Astrocyte of the hippocampus (primary cell): ENCODE results near the gene AIG1.
A peak's percentile ranks its signal among the peaks of the same experiment; 100 is the strongest.

ENCODE experiments used
- DNase-seq: peaks from one replicate; pipeline ENCODE4 v3.0.0; 2011; ENCODE audit warnings: low read depth, low spot score

Gene AIG1

GRCh38 chr6:143093290-143093689 lies 32.6 kb downstream of the AIG1 start:
- no peak for DNase-seq

- no peak for DNase-seq
Observed at GRCh38 chr6:143096403-143096802, 35.7 kb downstream of the AIG1 start.

DNA sequence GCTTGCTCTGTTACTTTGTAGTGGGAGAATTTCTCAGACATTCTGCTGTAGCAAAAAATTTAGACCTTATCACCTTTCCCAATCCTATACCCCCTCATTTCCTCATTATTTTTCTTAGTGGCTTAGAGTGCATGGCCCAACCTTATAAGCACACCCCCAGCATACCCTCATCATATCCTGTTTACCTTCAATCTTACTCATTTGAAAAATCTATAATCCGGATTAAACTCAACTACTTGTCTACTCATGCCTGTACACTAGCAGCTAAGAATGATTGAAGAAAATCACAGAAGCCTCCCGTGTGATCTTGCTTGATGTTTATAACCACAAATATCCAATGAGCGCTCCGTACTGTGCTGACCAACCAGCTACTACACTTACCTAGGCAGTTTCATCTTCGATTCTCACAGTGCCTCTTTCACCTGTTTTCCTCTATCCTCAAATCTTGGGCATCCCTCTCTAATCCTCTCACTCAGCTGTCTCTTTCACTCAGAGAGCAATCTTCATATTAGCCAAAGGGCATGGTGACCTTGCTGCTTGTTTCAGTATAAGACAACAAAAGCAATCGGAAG lies 36.6 kb downstream of the AIG1 start:
- DNase-seq = no peak

GRCh38 chr6:143098054-143098671 lies 37.5 kb downstream of the AIG1 start:
- DNase-seq = no peak

DNA sequence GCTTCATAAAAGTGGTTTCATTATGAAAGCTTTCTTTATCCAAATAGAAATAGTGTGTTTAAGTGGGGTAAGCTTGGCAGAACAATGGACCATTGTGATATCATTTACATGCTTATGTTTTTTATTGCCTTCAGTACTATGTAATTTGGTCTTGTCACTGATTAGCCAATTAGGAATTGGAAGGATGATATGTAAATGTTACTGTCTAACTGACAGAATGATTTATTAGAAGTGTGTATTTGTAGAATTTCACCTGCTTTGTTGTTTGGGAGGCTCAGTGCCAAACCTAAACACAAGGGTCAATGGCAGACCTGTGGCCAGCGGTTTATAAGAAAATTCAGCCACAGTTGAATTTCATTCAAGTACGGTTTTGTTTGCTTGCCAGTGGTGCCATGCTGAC lies 39.0 kb downstream of the AIG1 start:
- DNase-seq = peak; percentile 46

GRCh38 chr6:143100429-143100828 lies 39.7 kb downstream of the AIG1 start:
- no peak for DNase-seq

DNA sequence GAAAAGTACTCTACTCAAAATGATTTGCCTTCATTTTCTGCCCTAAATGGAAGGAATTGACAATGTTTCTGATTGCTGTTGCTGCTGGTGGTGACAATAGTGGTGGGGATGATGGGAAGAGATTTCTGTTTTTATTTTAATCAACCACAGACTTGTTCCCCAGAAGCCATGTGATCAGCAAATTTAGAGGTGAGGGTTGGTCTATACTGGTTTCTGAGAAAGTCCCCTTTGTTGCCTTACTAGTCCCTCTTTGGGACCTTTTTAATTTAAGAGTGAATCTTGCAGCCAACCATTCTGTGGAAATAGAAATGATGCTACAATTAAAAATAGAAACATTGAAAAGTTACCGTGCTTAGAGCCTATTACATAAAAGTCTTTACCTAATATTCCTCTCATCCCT lies 43.2 kb downstream of the AIG1 start:
- no peak for DNase-seq

GRCh38 chr6:143107440-143107839 lies 46.8 kb downstream of the AIG1 start:
- no peak for DNase-seq

GRCh38 chr6:143107911-143108761 lies 47.4 kb downstream of the AIG1 start:
- no peak for DNase-seq

GRCh38 chr6:143109196-143109595 lies 48.5 kb downstream of the AIG1 start:
- DNase-seq = no peak

- no peak for DNase-seq
Observed at GRCh38 chr6:143110572-143110971, 49.9 kb downstream of the AIG1 start.

DNA sequence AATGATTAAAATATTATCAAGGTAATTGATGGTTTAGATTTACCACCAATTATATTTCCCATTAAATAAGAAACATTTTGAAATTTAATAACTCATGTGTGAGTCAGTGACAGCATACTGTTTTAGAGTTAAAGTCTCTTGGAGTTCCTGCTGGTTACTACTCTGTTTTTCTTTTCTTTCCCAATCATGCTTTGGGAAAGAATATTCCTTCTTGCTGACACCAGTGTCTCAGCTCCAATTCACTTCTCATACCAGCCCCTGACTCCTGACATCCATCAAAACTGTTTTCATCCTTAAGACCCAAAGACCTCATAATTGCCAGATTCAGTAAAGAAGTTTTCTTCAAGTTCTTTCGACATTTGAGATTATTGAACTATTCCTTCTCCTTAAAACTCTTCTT lies 50.3 kb downstream of the AIG1 start:
- DNase-seq = no peak

DNA sequence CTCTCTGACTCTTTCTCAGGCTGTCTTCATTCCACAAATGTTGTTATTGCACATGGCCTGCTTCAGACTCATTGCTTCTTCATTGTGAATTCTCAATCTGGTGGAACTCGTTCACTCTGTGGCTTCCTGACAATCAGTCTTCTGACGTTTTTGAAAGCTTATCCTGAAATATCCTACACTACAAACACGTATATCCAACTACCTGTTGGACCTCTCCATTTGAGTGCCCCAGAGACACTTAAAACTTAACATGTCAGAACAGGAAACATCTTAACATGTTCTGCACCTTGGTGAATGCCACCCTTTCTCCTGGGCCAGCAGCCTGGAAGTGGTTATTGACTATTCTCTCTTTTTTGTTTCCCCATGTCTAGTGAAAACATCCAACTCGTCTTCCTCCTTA lies 50.8 kb downstream of the AIG1 start:
- no peak for DNase-seq

- no peak for DNase-seq
Observed at GRCh38 chr6:143112084-143112768, 51.5 kb downstream of the AIG1 start.

GRCh38 chr6:143112837-143113236 lies 52.1 kb downstream of the AIG1 start:
- no peak for DNase-seq

- no peak for DNase-seq
Observed at GRCh38 chr6:143115728-143116127, 55.0 kb downstream of the AIG1 start.

DNA sequence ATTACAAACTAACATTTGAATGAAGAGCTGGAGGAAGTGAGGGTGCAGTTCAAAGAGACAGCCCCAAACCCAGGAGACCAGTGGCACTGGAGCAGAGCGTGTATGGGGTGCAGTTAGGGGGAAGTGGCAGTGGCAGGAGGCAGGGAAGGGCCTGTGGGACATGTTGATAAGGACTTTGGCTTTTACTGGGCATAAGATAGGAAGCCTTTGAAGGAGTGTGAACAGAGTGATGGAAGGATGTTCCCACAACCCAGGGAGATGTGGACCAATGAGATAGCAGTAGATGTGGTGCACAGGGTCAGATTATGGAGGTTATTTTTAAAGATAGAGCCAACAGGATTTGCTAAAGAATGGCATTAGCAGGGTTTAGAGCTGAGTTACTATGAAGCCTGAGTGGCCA lies 56.4 kb downstream of the AIG1 start:
- DNase-seq = no peak

- no peak for DNase-seq
Observed at GRCh38 chr6:143119260-143119659, 58.6 kb downstream of the AIG1 start.

GRCh38 chr6:143123081-143123480 lies 62.4 kb downstream of the AIG1 start:
- DNase-seq = no peak

- DNase-seq = no peak
Observed at GRCh38 chr6:143123941-143124340, 63.3 kb downstream of the AIG1 start.

DNA sequence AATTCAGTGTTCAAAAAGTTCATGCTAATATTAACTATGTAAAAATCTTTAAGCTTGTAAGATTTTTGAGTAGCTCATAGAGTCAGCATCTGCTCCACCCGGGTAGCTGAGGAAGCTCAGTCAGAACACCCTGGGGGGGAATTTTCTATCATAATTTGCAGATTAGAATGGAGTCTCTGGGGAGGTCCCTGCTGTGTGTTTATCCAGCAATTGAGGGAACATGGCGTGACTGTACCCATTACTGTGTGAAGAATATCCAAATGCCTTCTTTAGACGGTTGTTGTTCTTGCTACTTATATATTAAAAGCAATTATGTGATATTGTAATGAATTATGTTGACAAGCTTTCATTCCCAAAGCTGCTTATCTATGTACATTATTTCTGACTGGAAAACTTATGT lies 64.8 kb downstream of the AIG1 start:
- DNase-seq = peak; percentile 75

GRCh38 chr6:143125864-143126573 lies 65.3 kb downstream of the AIG1 start:
- peak; percentile 92 for DNase-seq
